Measurements from ENCODE around the gene LYZL1. TPM values are rescaled to one million over a fixed set of nuclear protein-coding genes. Genes with fewer than 3 reads are reported as not detected.
A peak's percentile ranks its signal among the peaks of the same experiment; 100 is the strongest.
"Not testable (repeated sequence)": the region's sequence is repeated elsewhere in the genome, so short reads cannot be mapped to it uniquely, and the experiment has no call there.

The LYZL1 gene
- total RNA-seq, 1 experiment from 2014 or later = not detected

DNA sequence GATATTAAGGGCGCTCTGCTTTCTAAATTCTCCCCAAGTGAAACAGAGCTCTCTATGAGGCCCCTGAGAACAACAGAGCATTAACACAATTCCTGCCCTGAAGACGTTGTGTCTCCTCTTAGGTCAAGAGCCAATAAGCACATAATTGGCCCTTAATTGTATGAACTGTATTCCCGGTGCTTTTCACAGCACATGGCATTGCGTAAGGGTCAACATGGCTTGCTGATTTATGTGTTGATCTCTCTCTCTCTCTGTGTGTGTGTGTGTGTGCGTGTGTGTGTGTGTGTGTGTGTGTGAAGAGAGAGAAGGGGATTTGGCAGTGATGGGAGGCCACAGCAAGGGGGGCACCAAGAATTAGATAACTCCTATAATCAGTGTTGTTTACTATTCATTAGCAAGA, 40.5 kb downstream of the LYZL1 start:
- no peak for DNase-seq (ENCODE audit: low read depth)

DNA sequence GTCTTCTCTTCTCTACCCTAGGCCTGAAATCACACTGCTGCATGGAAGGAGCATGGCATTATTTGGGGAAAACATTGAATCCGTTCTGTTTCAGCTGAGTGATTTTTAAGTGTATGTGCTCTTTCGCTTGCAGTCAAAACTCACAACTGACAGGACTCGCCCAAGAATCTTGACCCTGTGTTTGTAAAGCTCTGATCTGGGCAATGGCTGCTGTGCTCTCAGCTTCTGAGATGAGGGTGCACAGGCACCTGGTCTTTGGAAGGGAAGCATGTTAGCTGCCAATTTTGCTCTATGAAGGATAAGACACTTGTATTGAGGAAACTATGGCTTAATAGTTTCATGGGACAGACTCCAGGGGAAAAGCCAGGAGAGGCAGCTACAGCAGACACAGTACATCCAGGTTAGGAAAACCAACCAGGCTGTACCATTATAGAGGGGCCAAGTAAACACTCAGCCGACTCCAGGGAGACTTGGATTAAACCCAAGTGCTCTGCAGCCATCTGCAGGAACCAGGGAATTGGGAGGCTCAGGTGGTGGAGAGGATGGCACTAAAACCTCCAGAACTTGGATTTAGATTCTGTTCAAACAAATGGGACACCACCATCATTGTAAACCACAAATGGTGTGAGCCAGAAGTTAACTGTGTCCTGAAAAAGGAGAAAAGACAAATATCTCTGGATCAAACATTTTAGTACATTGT, 43.3 kb downstream of the LYZL1 start:
- DNase-seq (ENCODE audit: low read depth) = no peak

DNA sequence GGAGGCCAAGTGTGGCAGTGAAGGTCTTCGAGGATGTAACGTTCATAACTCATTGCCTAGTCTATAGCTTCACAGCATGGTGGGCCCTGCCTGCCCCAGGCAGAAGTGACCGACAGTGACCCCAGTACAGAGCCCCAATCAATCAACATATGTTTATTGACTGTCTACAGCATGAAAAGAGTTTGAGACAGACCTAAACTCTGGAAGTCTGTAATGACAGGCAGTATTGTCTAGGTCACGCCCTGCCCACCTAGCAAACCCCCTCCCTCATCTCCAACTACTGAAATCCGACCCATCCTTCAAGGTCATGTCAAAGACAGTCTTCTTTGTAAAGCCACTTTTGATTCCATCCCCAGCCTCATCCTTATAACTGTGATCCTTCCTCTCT, 43.9 kb downstream of the LYZL1 start:
- no peak for DNase-seq (ENCODE audit: low read depth)

DNA sequence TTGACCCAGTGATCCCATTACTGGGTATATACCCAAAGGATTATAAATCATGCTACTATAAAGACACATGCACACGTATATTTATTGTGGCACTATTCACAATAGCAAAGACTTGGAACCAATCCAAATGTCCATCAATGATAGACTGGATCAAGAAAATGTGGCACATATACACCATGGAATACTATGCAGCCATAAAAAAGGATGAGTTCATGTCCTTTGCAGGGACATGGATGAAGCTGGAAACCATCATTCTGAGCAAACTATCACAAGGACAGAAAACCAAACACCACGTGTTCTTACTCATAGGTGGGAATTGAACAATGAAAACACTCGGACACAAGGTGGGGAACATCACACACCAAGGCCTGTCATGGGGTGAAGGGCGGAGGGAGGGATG, 48.7 kb downstream of the LYZL1 start:
- DNase-seq (ENCODE audit: low read depth) = not testable (repeated sequence)

DNA sequence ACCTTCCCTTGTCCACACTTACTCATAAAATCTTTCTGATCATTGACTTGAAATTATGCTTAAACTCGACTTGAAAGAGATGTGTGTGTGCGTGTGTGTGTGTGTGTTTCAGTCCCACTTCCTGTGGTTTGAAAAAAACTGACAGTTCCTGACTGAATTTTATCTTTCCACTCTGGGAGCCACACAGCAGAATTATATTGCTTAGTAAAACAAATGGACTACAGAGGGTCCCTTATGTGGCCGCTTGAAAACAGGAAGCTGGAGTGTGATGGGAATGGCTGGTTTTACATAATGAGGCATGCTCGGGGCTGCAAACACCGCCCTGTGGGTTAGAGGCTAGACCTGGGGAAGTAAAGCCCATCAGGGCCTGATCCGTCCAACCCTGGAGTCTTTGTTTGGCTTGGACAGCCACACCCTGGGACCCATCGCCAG, 54.8 kb downstream of the LYZL1 start:
- no peak for DNase-seq (ENCODE audit: low read depth)

DNA sequence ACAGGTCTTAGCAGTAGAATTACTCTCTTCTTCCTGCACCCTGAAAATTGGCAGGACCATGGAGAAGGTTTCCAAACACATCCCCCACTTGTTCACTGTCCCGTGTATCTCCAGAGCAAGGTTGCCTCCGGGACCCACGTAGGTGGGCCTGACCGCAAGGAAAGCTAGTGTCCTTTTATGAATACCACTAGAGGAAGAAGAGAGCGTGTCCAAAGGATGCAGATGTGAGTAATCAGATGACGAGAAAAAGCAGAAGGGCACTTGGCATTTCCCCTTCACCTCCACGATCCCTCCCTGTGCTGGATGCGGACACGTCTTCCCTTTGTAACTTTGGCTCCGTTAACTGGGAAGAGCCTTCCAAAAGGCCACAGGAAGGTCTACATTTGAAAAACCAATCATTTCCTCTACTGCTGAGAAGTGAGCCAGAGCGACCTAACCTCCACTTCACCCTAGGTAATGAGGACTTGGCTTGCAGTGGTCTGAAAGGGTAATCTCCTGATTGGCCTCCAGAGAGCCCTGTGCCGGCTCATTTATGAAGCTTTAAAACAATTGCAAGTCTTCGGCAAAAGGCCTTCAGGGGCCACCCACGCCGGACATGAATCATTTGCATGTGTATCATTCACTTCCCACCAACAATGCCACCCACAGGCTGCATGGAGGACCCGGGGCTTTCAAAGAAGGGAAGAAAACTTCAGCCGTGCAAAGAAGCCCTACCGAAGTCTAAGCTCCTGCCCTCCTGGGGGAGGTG, 55.4 kb downstream of the LYZL1 start:
- peak; percentile 12 for DNase-seq (ENCODE audit: low read depth)

DNA sequence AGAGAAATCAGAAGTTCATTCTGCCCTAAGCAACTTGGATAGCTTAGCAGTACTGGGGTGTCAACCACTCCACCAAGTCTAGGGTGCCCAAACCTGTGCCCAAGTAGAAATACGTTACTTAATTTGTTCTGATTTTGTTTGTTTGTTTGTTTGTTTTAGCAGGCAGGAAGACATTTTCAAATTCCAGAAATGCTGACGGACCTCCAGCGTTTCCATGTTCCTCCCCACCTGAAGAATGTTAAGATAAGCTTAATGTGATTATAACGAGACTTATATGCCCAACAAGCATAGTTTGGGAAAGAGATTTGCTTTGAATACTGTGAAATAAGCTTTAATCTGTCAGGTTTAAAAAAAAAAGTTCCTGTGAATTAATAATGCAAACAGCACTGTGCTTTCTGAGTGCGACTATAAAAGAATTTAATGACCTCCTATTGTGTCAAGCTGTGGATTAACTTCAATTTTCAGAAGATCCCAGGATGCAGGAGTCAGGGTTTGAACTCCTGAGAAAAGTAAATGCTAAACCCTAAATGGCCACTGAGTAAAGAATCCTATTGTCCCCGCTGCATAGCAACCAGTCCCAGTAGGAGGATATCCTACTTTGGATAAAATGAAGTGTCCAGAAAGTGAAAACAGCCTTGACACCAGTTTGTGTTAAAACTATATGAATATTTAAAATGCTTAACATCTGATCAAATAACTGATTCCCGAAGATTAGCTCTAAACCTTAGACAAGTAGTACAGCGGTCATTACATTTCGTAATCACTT, 56.5 kb downstream of the LYZL1 start:
- DNase-seq (ENCODE audit: low read depth) = no peak

DNA sequence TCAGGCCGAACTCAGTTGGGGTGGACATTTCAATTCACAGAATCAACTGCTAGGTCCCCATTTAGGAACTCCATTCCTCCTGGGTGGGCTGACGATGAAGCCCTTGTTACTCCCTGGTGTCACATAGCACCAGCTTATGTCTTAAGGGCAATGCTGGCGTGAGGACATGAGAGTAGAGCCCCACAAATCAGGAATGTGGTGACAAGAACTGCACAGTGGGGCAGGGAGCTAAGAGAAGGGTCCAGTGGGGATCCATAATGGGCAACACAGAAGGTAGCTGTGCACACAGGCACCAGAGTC, 57.0 kb downstream of the LYZL1 start:
- no peak for DNase-seq (ENCODE audit: low read depth)

DNA sequence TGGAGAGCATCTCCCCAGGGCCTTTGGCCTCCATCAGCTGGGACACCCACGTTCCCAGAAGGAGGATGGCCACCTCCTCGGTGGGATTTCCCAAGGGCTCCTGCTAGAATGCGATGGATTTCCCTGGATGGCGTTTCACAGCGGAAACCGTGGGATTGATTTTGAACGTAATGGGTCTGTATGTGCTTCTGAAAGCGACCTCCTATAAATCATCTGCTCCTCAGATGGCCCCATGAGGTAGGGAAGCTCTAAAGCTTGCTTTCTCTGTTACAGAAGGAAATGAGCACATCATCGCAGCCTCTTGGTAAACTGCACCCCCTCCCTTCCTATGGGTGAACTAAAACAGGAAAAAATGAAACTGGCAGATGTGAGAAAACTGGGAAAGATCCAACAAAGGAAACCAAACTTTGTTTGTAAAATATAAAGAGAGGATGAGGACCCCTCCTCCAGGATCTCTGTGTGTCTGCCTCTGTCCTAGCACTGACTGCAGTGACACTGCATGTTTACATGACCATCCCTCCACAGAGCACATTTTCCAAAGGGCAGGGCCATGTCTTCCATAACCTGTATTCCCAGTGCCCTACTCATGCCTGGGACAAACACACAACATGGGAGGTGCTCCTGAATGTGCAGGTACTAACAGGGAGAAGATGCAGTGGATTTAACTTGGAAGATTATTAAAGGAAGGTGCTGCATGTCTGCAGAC, 57.6 kb downstream of the LYZL1 start:
- DNase-seq (ENCODE audit: low read depth) = no peak

DNA sequence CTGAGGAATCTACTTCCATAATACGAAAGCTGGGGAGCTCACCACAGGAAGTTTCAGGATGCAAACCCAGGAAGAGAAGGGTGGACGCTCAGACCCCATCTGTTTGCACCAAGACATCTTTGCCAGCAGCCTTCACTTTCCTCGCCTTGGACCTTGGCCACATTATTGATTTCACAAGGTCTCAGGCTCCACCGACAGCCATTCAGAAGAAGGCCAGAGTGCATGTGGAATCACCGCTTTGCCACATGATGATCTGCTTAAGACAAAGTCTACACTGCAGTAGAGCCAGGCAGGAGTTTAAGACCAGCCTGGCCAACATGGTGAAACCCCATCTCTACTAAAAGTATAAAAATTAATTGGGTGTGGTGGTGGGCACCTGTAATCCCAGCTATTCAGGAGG, 60.0 kb downstream of the LYZL1 start:
- DNase-seq (ENCODE audit: low read depth) = no peak

DNA sequence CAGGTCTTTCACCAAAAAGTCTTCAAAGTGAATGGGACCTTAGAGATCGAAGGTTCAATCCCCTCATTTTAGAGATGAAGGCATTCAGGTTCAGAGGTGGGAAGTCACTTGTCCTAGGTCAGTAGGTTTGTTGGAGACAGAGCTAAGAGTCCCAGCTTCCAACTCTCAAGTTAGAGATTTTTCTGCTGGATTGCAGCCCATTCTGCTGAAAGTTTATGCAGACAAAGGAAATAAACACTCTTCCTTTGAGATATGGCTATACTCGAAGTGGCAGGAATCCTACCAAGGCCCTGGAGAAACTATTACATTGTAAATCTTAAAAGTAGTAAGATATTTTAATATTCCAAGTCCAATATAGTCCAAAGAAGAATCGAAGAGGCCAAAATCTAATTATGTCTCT, 64.4 kb downstream of the LYZL1 start:
- DNase-seq (ENCODE audit: low read depth) = no peak

DNA sequence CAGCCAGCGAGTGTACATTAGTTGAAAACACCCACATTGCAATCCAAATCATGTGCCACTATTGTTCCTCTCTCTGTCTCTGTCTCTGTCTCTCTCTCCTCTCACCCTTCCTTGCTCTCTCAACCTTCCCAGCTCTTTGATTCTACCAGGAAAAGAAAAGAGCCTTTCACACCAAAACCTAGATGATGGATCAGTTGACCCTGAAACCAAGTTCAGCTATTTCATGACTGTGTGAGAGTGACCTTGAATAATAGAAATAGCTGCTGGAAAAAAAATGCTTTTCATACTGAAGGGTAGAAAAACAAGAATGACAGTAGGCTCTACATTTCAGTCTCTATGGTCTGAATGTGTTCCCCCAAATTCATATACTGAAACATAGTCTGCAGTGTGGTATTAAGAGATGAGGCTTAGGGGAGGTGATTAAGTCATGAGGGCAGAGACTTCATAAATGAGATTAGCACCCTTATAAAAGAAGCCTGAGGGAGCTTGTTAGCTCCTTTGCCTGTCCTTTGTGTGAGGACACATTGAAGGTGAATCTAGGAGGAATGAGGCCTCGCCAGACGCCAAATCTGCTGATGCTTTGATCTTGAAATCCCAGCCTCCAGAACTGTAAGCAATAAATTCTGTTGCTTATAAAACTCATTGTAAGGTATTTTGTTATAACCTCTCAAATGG, 65.2 kb downstream of the LYZL1 start:
- no peak for DNase-seq (ENCODE audit: low read depth)

DNA sequence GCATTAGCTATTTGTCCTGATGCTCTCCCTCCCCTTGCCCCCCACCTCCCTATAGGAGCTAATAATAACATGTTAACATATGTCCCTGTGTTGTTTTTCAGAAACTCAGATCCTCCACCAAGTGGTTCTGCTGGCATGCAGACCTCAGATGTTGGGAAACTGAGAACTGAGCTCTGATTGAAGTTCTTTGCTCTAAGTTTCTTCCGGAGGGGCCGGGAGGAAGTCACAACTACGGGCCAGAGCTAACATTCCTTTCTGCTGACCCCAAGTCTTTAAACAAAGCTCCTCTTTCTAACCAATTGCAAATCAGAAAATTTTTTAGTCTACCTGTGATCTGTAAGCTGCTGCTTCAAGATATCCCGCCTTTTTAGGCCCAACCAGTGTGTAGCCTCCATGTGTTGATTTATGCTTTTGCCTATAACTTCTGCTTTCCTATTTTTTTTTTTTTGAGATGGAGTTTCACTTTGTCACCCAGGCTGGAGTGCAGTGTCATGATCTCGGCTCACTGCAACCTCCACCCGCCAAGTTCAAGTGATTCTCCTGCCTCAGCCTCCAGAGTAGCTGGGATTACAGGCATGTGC, 66.6 kb downstream of the LYZL1 start:
- no peak for DNase-seq (ENCODE audit: low read depth)

DNA sequence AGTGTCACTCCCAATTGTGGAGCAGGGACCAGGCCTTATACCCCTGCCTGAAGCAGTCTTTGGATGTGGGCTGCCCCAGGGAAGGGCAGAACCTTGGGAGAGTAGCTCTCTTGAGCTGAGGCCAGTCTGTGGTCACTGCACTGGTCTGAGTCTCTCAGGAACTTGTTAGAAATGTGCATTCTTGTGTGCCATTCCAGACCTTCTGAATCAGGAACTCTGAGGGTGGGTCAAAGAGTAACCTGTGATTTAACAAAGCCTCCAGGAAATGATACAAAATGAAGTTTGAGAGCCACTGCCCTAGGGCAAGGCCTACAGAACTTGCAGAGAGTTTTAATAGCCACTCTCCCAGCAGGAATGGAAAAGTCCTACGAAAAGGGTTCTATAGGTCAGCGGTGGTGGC, 68.1 kb downstream of the LYZL1 start:
- DNase-seq (ENCODE audit: low read depth) = no peak

DNA sequence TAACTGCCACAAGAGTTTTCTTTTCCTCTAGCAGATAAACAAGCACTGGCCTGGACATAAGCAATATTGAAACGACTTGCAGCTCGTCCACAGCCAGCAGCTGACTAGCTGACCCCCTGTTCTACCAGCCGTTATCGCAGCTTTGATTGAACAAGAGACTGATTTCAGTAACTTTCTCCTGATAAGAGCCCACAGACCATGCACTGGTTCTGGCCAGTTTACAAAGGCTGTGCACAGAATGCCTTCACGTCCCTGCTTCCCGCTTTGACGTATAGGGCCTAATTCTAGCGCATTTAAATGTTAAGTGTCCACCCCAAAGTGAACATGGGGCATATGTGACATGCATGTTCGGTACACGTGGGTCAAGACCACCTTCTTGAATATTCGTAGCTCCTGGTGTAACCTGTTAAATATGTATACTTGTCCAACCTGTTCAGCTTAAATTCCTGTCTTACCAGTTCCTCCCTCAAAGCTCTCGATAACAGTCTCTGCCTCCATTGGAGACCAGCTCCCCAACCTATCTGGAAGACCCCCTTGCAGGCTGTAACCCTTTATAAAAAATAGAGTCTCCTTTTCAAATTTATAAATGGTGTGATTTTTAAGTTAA, 69.2 kb downstream of the LYZL1 start:
- DNase-seq (ENCODE audit: low read depth) = no peak

DNA sequence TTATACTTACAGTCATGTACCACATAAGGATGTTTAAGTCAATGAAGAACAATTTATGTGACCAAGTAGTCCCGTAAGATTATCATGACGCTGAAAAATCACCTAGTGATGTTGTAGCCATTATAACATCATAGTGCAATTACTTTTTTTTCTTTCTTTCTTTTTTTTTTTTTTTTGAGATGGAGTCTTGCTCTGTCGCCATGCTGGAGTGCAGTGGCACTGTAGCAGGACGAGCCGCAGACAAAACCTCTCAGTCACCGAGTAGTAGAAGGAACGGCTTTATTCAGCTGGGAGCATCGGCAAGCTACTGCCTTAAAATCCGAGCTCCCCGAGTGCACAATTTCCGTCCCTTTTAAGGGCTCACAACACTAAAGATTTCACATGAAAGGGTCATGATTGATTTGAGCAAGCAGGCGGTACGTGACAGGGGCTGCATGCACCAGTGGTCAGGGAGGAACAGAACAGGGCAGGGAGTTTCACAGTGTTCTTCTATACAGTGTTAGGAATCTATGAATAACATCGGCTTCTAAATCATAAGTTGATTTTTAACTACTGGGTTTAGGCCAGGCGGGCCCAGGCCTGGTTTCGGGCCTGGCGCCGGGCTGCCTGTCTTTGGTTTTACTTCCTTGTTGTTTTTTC, 71.5 kb downstream of the LYZL1 start:
- DNase-seq (ENCODE audit: low read depth) = not testable (repeated sequence)

Data from LHCN-M2 (cell line).